Measurements from ENCODE around the gene SLC16A7. TPM values are rescaled to one million over a fixed set of nuclear protein-coding genes. Genes with fewer than 3 reads are reported as not detected.

Gene SLC16A7
- polyA plus RNA-seq, 3 donors = 4.4 to 6.8 (median 4.4) TPM

DNA sequence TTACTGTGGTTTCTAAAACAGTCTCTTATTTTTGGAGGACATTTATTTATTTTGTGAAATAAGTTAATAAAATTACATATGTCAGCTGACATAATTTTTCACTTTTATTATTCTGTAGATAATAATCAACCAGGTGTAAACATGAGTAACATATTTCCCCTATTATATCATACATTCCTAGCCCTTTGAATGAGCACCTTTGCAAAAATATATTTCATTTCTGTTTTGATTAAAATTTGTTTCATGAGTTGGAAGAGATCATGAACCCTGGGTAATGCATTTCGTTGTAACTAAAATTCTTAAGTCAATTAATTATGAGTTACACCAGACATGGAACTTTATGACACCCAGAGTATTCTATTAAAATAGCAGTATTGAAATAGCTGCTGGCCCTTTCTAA, 56.3 kb downstream of the SLC16A7 start:
- DNase-seq (ENCODE audit: extremely low read depth in 1 of 11, low read depth in 9 of 11, low spot score in 4 of 11) = no peak

DNA sequence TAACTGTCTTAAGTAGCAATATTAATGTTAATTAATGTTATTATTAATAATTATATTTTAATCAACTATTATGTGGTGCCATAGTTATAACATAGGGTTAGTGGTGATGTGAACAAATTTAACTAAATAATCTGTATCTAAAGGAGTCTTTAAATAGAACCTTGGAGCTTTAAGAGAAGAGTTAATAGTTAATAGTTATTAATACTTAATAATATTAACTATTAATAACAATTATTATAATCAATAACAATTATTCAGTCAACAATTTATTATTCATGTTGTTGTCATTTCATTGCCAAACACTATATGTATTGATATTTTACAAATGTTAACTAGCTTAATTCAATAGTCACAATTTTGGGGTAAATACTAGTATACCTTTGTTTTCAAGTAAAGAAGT, 58.2 kb downstream of the SLC16A7 start:
- no peak for DNase-seq (ENCODE audit: extremely low read depth in 1 of 11, low read depth in 9 of 11, low spot score in 4 of 11)

GRCh38 chr12:59657266-59657665, 61.4 kb downstream of the SLC16A7 start:
- no peak for DNase-seq (ENCODE audit: extremely low read depth in 1 of 11, low read depth in 9 of 11, low spot score in 4 of 11)

- no peak for DNase-seq (ENCODE audit: extremely low read depth in 1 of 11, low read depth in 9 of 11, low spot score in 4 of 11)
Observed at GRCh38 chr12:59657711-59658110, 61.9 kb downstream of the SLC16A7 start.

DNA sequence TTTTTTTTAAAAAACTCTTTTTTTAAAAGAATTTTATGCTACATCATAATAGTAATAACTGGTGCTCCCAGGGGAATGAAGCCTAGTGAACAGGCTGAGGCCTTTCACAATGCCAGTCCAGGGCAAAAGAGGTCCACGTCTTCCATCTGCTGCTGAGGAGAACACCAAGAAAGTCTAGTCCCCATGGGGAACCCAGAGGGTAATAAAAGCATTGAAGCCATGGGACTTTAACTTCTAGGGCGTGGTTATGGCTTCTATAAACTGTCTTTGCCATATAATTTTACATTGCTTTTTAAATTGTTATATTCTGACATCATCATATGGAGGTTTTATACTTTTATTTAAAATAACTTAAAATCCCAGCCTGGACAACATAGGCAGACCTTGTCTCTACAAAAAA, 64.3 kb downstream of the SLC16A7 start:
- no peak for DNase-seq (ENCODE audit: extremely low read depth in 1 of 11, low read depth in 9 of 11, low spot score in 4 of 11)

GRCh38 chr12:59660921-59661597, 65.2 kb downstream of the SLC16A7 start:
- DNase-seq (ENCODE audit: extremely low read depth in 1 of 11, low read depth in 9 of 11, low spot score in 4 of 11) = no peak

DNA sequence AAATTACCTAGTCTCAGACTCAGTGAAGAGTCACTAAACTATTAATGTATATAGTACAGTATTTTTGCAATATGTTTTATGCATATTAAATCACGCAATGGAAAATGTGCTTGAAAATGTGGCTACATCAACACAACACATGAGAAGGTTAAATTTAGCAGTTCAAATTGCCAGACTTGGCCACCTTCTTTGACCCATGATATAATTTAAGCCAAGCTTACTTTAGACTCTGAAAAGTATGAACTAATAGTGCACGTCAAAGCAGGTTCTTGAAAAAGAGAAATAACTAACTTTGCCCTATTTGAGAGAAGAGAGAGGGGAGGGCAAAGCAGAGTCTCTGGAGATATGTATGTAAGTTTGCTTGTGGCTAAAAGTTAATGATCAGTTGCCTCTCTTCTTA, 68.7 kb downstream of the SLC16A7 start:
- no peak for DNase-seq (ENCODE audit: extremely low read depth in 1 of 11, low read depth in 9 of 11, low spot score in 4 of 11)

DNA sequence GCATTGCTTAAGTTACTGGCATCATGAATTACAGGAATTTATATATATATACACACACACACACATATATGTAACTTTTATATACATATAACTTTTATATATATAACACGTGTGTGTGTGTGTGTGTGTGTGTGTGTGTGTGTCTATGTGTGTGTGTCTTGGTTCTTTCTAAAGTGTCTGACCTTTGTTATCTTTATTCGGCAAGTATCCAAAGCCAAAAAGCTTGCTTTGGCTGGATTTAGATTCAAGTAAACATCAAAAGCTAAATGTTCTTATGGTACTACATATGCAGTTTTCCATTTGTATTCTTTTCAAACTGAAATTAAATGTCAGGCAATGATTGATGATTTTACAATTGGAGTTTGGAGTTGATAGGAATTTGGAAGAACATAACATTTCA, 69.9 kb downstream of the SLC16A7 start:
- DNase-seq (ENCODE audit: extremely low read depth in 1 of 11, low read depth in 9 of 11, low spot score in 4 of 11) = no peak

DNA sequence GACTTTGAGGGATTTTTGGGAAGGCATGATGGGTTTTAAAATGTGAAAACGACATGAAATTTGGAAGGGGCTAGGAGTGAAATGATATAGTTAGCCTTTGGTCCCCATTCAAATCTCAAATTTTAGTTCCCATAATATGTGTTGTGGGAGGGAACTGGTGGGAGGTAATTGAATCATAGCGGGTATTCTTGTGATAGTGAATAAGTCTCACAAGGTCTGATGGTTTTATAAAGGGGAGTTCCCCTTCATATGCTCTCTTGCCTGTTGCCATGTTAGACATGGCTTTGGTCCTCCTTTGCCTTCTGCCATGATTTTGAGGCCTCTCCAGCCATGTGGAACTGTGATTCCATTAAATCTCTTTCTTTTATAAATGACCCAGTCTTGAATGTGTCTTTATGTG, 72.8 kb downstream of the SLC16A7 start:
- DNase-seq (ENCODE audit: extremely low read depth in 1 of 11, low read depth in 9 of 11, low spot score in 4 of 11) = no peak

DNA sequence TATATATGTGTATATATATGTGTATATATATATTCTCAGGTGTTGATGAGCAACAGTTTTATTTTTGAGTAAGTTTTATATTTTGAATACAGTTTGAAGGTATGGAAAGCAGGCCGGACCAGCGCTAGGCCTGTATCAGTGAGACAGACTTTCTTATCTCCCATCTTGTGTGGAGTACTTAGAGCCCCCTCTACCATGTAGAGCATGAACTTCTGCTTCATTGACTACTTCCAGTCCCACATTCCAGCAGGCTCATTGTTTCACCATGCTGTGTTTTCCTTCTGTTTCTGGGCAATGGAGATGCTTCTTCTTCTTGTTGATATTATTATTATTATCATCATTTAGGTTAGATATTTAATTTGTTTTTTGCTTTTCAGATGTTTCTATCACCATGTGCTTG, 76.4 kb downstream of the SLC16A7 start:
- DNase-seq (ENCODE audit: extremely low read depth in 1 of 11, low read depth in 9 of 11, low spot score in 4 of 11) = no peak

DNA sequence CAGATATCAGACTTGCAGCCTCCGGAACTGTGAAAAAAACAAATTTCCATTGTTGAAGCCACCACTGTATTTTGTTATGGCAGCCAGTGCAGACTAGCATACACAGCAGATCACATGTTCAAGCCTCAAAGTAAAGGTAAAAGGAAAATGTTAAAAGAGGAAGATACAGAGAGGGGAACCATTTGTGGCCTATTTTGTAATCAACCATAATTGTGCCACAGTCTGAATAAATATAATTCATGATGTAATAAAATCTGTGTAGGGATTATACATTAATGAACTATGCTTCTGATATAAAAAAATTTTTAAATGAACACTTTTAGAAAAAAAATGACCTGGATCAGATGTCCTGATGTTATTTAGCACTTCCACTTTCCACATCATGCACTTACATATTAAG, 79.6 kb downstream of the SLC16A7 start:
- no peak for DNase-seq (ENCODE audit: extremely low read depth in 1 of 11, low read depth in 9 of 11, low spot score in 4 of 11)

DNA sequence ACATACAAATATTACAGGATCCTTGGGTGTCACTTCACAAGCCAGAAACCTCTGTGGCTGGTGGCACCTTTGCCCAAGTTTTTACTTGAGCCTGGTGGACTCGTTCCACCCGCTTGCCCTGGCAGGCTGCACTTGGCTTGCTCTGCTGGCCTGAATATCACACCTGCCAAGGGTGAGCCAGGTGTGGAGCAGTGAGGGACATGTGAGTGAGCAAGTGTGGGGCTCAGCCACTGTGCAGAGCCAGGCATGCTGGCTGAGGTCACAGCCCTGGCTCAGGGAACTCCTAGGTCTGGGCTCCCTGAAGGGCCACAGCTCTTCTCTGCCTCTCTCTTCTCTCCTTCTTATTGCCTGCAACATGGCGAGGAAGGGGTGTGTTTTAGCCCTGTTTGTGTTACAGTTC, 82.0 kb downstream of the SLC16A7 start:
- DNase-seq (ENCODE audit: extremely low read depth in 1 of 11, low read depth in 9 of 11, low spot score in 4 of 11) = no peak

GRCh38 chr12:59678759-59679411, 83.1 kb downstream of the SLC16A7 start:
- no peak for DNase-seq (ENCODE audit: extremely low read depth in 1 of 11, low read depth in 9 of 11, low spot score in 4 of 11)

- DNase-seq (ENCODE audit: extremely low read depth in 1 of 11, low read depth in 9 of 11, low spot score in 4 of 11) = no peak
Observed at GRCh38 chr12:59689776-59690175, 93.9 kb downstream of the SLC16A7 start.

- no peak for DNase-seq (ENCODE audit: extremely low read depth in 1 of 11, low read depth in 9 of 11, low spot score in 4 of 11)
Observed at GRCh38 chr12:59695379-59695778, 99.5 kb downstream of the SLC16A7 start.

- no peak for DNase-seq (ENCODE audit: extremely low read depth in 1 of 11, low read depth in 9 of 11, low spot score in 4 of 11)
Observed at GRCh38 chr12:59698600-59698999, 102.8 kb downstream of the SLC16A7 start.

GRCh38 chr12:59699421-59700152, 103.8 kb downstream of the SLC16A7 start:
- no peak for DNase-seq (ENCODE audit: extremely low read depth in 1 of 11, low read depth in 9 of 11, low spot score in 4 of 11)

DNA sequence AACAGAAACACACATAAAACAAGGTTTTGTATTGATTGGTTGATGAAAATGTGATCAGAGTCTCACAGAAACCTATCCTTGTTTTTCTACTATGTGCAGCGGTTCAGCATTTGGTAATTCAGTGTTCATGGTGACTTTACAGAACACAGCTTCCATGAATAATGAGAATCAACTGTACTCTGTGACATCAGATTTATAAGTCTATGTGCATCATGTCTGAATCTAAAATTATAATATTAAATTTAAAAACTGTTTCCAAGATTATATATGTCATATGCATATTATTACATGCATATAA, 104.3 kb downstream of the SLC16A7 start:
- DNase-seq (ENCODE audit: extremely low read depth in 1 of 11, low read depth in 9 of 11, low spot score in 4 of 11) = no peak

GRCh38 chr12:59708064-59708463, 112.2 kb downstream of the SLC16A7 start:
- DNase-seq (ENCODE audit: extremely low read depth in 1 of 11, low read depth in 9 of 11, low spot score in 4 of 11) = no peak

DNA sequence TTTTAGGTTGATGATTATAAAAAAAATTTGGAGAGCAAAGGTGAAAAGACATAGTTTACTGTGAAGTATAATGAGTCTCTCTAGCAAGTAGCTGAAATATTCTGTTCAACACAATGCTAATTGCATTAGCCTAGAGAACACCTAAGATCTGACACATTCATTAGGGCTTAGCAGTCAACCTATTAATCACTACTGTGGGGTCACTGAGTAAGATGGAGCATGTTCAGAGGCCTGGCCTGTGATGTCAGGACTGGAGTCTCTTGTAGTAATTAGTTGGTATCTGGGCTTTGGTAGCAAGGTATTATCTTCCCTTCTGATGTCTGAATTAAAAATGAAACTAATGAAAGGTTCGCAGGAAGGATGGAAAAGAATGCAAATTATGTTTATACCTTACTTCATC, 112.7 kb downstream of the SLC16A7 start:
- DNase-seq (ENCODE audit: extremely low read depth in 1 of 11, low read depth in 9 of 11, low spot score in 4 of 11) = no peak

Data from renal cortex interstitium (tissue), 11 donors.